Measurements from ENCODE around the gene DNAJC16.
"Not testable (repeated sequence)": the region's sequence is repeated elsewhere in the genome, so short reads cannot be mapped to it uniquely, and the experiment has no call there.

DNA sequence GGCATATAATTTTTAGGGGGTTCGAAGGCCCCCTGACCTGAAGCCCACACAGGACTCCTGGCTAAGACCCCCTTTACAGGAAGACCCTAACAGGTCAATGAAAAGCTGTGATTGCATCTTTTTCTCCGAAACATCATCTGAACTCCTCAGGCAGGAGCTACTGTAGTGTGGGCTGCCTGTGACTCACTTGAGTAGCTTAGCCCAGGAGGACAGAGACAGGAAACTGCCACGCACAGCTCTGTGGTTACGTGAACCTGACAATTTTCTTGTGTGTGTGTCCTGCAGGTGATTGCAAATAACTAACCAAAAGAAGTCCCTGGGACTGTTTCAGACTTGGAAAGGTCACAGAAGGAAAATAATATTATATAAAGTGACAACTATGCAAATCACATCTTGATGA is 35.6 kb upstream of the DNAJC16 start:
- TF ChIP-seq TAF1, POLR2A, POLR2AphosphoS5 (IDR thresholded peaks at IDR 0.05; ENCODE audit: low read depth, low read length): not testable (repeated sequence)
